GM18526 (cell line): ENCODE data around the gene LENG1.
A peak's percentile ranks its signal among the peaks of the same experiment; 100 is the strongest.

Source experiments
- POLR2A ChIP-seq: IDR thresholded peaks from 3 replicates; pipeline ENCODE4 v1.6.1; 2011; ENCODE audit not compliant: insufficient read length; ENCODE audit errors: extremely low read depth

Gene LENG1

DNA sequence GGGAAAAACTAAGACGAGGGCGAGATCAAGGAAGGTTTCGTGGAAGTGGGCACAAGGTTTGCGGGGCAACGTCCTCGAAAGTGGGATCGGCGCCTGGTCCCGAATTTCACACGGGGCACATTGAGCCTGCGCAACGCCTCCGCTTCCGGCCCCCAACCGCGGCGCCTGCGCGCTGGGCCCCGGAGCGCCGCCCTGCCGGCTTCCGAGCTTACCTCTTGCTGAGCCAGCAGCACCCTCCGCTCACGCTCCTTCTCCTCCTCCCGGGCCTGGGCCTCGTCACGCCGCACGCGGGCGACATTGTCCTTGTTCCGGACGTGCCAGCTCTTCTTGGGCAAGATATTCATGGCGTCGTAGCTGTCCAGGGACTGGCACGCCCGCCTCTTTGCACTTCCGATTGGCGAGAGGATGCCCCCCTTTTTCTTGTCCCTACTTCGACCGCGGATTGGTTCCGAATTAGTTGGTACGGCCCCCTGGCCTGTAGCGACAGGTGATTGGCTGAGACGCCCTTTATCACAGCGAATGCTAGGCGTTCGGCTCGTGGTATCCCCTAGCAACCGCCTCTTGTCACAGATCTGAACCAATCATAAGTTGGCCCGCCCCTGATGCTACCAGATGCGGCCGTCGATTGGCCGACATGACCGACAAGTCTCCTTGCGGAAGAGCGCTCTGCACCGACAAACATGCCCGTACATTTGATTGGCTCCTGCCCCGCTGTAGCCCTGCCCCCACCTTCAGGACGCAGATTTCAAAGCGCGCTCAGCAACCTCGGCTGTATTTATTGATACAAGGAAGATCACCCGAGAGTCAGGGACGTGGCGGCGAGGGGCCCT is at the start of gene LENG1:
Gene LENG1 (minus strand): TSS at position 370 of the 830 bp plus-strand sequence. CDS start 26 bp downstream, at position 344.
- peak; percentile 79 for TF ChIP-seq POLR2A

DNA sequence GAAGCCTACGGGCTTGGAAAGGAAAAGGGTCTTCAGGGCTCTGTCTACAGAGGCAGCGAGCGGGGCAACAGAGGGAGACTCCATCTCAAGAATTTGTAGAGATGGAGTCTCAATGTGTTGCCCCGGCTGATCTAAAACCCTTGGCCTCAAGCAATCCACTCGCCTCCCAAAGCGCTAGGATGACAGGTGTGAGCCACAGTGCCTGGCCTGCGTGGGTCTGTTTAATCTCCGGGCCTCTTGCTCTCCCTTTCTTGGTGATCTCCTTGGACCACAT is 49.2 kb upstream of the LENG1 start:
- TF ChIP-seq POLR2A = no peak

DNA sequence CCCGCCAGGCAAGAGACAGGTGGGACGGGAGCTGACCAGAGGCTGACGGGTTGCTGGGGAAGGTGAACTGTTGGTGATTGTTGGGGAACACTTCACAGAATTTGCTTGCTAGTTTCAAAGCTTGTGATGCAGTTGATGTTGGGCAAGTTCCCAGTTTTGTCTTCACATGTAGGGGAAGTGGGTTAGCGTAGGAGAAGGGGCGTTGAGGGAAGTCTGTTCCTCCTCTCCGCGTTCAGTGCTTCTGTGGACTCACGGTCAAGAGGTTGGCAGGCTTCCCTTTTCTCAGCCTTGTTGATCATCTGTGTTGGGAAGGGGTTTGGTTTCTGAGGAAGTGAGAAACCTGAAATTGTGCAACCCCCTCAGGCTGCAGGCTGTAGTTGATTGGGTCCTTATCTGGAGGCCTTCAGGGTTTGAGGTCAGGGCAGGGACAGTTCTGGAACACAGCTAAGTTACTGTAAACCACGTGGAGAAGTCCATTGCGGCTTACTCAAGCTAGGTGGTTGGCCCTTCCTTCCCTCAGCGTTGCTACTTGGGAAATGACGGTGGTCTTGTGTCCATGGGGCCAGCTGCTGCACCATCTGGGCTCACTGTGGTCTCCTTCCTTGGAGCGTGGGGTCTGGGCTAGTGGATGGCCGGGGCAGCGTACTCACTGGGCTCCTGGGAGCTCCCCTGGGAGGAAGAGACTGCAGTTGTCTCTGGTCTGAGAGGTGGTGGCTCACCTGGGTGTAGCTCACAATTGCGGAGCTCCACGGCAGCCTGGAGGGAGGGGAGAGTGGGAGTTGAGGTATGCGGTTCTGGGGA is 48.7 kb upstream of the LENG1 start:
- TF ChIP-seq POLR2A = peak; percentile 54

DNA sequence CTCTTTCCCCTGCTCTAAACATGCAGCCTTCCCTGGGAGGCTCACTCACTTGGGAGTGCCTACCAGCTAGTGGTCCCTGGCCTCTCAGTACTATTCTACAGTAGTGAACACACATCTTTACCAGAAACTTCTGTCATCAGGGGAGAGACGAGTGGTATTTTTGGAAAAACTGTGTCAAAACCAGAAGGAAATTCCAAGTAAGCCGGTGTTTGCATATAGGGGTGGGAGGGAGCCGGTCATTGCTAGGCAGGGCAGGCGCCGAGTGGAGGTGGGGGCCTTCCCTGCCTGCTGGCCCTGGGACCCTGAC is 48.1 kb upstream of the LENG1 start:
- no peak for TF ChIP-seq POLR2A

DNA sequence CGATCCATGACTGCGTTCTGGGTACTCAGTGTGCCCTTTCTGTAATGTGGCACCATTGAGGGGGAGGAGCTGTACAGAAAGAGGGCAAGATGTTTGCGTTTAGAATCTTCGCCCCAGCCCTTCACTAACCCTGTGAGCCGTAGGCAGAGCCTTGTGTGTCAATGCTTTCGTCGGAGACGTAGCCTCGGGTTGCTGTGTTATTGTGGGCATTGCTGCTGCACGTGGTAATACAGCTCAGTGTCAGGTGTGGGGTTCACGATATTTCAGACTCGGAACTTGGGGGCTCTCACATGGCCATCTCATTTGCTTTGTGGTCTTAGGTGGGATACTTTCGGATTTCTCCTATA is 47.3 kb upstream of the LENG1 start:
- TF ChIP-seq POLR2A = no peak

DNA sequence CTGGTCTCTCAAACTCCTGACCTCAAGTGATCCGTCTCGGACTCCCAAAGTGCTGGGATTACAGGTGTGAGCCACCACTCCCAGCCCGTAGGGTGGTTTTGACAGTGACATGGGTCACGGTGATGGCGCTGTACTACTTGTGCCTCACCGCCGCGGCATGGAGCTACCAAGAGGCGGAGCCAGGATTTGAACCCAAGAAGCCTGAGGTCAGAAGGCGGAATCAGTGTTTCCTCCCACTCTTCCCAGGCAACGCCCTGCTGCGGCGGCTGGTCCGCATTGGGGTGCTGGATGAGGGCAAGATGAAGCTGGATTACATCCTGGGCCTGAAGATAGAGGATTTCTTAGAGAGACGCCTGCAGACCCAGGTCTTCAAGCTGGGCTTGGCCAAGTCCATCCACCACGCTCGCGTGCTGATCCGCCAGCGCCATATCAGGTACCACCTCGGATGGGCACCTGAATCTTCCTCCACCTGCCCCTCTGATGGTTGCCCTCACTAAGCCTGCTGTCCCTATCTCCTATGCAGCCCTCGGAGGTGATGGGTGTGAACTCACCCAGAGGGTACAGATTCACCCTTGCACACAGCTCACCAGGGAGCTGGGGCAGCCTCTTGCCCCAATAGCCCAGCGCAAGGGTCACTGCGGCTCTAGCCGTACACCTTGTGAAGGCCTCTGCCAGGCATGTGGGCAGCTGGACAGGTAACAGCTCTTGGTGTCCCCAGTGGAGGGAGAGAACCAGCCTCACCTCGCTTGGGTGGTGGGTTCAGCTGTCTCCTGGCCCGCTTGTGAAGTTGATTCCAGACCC is 46.7 kb upstream of the LENG1 start:
- TF ChIP-seq POLR2A = no peak

DNA sequence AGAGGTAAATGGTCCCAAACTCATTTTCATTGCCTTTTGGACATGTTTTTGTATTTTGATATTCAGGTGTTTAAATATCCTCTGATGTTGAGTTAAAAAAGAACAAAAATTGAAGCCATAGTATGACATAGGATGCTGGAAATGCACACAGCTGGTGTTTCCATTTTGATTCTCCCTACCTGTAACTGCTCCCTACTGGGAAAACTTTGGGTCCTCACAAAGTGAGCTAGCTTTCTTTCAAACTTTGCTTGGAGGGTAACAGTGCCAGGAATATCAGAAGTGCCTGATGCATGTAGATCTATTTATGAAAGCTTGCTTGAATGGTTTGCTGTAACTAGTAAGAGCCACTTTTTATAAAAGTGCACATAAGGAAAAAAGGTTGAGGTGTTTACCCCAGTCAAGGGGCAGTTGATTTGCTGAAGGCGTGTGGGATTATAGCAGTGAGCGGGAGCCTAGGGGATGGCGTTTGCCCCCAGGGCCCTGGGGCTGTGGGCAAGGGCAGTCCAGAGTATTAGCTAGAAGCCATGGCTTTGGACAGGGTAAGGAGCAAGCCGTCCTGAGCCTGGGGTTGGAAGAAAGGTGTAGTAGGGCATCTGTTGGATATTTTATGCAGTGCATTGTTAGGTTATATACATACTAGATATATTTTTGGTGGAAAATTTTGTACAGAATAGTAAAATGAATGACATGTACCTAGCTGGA is 45.4 kb upstream of the LENG1 start:
- TF ChIP-seq POLR2A = no peak

DNA sequence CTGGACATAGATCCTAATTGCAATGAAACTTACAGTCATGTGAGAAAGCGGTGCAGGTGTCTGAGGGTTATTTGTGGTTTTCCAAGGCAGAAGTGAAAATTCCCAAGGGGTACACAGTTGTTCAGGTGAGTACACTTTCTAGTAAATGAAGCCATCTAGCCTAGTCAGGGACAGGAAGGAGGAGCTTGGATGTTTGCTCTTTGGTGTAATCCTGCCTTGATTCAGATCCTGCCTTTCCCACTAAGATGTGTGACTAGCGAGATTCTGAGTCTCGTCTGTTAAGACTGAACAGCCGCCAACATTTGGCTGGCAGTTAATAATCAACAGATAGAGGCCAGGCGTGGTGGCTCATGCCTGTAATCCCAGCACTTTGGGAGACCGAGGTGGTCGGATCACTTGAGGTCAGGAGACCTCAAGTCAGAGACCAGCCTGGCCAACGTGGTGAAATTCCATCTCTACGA is 43.7 kb upstream of the LENG1 start:
- no peak for TF ChIP-seq POLR2A

DNA sequence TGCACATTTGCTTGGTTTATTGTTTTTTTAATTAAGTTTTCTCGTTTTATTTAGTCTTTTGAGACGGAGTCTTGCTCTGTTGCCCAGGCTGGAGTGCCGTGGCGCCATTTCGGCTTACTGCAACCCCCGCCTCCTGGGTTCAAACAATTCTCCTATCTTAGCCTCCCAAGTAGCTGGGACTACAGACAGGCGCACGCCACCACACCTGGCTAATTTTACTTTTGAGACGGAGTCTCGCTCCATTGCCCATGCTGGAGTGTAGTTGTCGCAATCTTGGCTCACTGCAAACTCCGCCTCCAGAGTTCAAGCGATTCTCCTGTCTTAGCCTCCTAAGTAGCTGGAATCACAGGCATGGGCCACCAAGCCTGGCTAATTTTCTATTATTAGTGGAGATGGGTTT is 42.5 kb upstream of the LENG1 start:
- TF ChIP-seq POLR2A = no peak

DNA sequence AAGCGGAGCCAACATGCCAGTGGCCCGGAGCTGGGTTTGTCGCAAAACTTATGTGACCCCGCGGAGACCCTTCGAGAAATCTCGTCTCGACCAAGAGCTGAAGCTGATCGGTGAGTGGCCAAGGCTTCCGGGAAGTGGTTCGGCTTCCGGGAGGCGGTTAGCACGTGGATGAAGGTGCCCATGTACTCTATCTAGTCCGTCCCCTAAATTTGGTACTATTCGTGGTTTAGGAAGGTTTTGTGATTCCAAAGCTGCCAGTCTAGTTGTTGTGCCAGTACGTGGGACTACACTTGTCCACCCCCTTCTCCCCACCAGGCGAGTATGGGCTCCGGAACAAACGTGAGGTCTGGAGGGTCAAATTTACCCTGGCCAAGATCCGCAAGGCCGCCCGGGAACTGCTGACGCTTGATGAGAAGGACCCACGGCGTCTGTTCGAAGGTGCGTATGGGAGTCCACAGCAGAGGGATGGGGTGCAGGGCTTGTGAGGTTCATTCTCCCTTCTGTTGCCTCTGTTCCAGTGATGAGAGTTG is 41.7 kb upstream of the LENG1 start:
- no peak for TF ChIP-seq POLR2A

DNA sequence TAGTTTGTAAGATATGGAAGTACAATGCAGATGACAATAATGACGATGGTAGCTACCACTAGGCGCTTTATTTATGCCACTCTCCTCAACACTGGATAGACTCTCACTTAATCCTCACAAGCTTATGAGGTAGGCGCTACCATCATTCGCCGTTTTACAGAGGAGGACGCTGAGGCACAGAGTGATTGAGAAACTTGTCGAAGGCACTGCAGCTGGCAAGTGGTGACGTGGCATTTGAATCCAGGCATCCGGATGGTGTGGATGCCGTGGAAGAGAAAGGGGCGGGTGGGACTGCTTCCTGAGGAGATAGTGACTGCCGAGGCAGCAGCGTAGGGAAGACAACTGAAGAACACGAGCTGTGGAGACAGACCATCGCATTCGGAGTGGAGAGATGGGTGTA is 39.9 kb upstream of the LENG1 start:
- no peak for TF ChIP-seq POLR2A

DNA sequence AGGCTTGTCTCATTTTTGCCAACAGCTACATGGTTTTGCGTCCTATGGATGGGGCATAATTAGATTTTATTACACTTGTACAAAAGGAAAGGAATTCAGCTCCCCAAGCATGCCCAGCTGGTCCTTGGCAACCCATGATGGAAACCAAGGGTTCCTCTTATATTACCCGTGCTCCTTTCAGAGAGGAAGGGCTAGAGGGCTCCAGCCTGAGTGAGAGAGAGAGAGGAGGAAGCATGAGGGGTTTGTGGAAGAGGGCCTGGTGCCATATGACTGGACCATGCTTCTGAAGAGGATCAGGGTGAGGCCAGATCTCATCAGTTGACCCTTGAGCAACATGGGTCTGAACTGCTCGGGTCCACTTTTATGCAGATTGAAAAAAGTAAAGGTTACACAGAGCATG is 37.6 kb upstream of the LENG1 start:
- TF ChIP-seq POLR2A = no peak

DNA sequence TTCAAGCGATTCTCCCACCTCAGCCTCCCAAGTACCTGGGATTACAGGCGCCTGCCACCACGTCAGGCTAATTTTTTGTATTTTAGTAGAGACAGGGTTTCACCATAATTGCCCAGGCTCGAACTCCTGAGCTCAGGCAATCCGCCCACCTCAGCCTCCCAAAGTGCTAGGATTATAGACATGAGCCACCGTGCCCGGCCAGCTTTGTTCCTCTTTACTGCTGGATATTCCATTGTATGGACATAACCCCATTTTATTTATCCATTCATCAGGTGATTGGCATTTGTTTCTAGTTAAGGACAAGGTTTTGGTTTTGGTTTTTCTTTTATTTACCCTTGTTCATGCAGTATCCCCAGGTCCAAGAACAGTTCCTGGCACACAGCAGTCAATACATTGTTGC is 37.0 kb upstream of the LENG1 start:
- no peak for TF ChIP-seq POLR2A

DNA sequence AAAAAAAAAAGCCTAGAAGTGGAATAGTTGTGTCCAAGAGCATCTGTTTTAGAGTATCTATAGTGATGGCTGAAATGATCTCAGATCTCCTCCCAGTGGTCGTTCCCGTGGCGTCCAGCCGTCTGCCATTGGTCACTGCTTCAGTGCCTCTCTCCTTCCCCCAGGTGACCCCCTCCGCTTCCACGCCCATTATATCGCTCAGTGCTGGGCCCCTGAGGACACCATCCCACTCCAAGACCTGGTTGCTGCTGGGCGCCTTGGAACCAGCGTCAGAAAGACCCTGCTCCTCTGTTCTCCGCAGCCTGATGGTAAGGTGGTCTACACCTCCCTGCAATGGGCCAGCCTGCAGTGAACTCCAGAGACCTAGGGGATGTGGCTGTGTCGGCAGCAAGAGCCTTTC is 33.5 kb upstream of the LENG1 start:
- no peak for TF ChIP-seq POLR2A

DNA sequence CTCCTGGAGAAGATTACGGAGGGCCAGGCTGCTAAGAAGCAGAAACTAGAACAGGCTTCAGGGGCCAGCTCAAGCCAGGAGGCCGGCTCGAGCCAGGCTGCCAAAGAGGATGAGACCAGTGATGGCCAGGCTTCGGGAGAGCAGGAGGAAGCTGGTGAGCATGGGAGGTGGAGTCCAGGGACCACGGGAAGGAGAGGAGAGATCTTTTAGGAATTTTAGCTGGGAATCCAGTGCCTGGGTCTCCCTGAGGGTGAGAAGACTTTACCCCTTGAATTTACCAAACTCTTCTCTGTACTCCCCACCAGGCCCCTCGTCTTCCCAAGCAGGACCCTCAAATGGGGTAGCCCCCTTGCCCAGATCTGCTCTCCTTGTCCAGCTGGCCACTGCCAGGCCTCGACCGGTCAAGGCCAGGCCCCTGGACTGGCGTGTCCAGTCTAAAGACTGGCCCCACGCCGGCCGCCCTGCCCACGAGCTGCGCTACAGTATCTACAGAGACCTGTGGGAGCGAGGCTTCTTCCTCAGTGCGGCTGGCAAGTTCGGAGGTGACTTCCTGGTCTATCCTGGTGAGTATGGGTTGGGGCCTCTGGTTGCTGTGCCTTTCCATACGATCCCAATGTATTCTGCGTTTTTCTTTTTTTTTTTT is 32.4 kb upstream of the LENG1 start:
- TF ChIP-seq POLR2A = no peak
